Fibroblast of upper back skin (primary cell): ENCODE data around the gene CFC1B.
"Not testable (repeated sequence)": the region's sequence is repeated elsewhere in the genome, so short reads cannot be mapped to it uniquely, and the experiment has no call there.

Experiments
- DNase-seq: peaks from one replicate; pipeline ENCODE4 v3.0.0-alpha.2; 2013

The CFC1B gene

DNA sequence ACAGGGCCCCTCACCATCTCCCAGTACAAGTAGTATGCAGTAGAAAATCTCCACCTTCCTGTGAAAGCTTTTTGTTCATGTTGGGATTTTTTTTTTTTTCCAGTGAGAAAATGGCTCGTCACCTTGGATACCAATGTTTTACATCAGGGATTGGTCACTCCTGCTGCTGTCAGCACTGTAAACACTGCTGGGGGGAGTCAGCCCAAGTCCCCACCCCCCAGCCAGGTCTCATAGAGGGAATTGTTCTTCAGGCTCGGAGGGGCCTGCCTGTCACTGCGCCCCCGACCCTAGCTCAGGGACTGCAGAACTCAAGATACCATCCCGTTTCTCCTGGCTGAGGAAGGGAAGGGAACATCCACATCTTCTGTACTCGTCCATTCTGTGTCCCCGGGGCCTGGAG is at the start of gene CFC1B:
CFC1B (plus strand) TSS at position 231 of the 400 bp plus-strand sequence. CDS start 263 bp downstream, outside the sequence.
- DNase-seq, result not testable (repeated sequence)

DNA sequence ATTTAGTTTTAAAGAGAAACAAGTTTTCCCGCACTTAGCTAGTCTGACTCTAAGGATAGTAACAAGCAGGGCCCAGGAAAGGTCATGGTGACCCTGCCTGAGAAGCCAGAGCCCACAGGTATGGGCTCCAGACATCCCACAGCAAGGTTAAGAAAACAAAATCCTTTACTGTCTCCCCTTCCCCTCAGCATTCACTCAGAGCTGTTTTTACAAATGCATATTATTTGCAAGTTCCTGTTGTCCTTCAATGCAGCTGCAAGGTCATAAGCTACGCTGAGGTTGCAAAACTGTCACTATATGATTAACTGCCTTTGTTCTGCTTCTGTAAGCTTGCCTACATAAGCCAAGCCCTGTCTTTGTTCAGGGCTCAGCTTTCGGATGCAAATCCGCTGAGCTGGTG is 29.9 kb upstream of the CFC1B start:
- not testable (repeated sequence) for DNase-seq

DNA sequence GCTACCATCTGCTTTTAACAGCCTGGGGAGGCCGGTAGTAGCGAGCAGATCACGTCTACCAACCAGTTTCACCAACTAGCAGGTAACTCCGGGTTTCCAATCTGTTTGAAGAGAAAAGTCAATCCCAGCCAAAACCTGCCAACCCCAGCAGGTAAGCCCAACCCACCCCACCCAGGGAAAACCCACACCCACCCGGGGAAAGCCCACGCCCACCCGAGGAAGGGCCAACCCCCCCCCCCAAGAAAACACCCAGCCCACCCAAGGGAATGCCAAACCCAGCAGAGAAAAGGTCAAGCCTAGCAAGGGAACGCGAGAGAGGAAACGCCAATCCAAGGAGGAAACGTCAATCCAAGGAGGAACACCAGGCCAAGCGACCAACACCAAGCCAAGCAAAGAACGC is 11.8 kb upstream of the CFC1B start, which contains the start of gene POTEI:
POTEI (minus strand) TSS at position 101 of the 400 bp plus-strand sequence; CDS start at position 8, 93 bp downstream.
- DNase-seq, result not testable (repeated sequence)

DNA sequence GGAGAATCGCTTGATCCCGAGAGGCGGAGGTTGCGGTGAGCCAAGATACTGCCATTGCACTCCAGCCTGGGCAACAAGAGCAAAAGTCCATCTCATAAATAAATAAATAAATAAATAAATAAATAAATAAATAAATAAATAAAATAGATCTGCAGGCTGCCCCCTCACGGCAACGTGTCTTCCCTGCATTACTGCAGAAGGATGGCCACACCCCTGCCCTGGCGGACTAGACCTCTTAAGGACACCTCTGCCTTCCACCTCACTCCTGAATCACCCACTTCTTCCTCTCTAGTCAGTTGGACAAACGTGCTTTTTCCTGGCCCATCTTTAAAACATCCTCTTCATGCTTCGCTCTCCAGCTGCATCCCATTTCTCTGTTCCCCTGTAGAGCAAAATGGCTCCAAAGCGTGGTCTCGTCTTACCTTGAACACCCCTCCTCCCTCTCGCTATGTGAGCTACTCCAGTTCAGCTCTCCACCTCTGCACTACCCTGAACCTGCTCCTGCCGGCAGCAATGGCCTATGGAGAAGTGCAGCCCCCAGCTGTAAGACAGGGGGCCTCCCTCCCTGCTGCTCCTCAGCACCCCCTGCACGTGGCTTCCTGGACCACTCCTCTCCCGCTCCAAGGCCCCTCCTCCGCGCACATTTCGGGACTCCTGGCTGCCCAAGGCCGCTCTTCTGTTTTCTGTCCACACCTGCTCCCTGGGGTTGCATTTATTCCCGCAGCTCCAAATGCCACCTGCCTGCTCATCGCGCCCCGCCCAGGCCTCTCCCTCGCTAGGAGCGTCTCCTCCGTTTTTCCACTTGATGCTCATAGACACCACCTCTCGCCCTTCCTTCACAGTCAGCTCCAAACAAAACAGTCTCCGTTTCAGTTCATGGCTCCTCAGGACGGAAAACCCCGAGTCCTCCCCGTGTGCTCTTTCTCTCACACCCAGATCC is 9.9 kb upstream of the CFC1B start:
- not testable (repeated sequence) for DNase-seq

DNA sequence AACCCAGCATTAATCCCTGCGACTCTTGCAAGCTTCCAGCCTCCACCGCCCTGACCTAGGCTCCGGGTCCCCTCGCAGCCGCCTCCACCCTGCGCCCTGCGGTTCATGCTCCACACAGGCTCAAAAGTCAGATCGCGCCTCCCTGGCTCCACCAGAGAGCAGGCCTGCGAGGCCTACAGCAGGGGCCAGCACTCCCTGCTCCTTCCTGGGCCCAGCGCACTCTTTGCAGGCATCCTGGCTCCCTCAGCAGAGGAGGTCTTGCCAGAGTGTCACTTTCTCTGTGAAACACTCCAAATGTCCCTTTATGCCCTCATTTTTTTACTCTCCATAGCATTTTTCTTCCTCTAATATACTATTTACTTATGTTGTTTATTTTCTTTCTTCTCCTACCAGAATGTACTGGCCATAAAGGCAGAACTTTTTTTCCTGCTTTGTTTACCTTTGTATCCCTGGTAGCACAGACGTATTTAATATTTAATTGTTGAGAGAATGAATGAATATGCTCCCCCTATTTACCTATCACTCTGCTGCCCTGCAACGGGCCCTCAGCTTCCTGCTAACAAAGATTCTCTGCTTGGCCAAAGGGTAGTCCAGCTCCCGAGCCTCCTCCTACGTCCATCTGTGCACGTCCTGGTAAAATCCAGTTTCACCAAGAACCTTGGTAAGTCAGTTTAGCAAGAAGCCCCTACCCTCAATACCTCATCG is 9.1 kb upstream of the CFC1B start:
- DNase-seq, result not testable (repeated sequence)

DNA sequence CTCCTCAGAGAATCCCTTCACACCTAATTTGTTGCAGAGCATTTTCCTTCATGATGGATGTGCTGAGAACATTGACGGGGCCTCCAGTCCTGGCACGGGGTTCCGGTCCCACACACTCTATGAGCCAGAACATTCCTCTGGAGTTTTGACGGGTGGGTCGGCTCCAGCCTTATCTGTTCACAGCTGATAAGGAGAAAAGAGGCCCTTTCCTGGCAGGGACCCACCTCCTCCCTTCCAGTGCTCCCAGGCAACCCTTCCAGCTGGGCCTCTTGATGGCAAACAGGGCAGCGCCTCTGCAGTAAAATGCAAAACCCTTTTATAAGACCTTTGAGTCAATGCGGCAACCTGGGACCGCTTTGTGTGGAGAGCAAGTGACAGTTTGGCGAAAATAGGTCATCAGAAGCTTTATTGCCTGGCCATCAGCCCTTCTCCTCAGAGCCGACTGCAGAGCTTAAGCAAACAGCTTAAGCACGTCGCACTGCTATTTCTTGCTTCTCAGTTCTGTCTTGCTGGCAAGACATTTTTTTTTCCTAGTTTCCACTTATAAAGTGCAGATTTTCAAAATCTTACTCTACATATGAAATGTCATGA is 2.4 kb upstream of the CFC1B start:
- DNase-seq, result not testable (repeated sequence)

DNA sequence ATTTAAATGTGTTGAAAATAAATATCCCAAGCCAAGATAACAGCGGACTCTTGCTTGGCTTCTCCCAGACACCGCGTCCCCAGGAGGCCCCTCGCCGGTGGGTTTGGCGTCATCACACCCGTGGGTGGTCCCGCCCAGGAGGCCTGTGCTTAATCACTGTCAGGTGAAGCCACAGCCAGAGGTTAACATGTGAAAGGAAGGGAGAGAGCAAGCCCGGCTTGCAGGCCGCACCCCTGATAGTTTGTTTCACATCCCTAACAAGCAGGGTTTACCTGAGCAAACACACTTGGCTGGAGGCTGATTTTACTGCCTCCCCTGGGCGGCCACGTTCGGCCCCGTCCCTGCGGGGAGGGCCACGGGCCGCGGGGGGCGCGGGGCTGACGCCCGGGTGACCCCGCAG is 1.4 kb downstream of the CFC1B start:
- not testable (repeated sequence) for DNase-seq

DNA sequence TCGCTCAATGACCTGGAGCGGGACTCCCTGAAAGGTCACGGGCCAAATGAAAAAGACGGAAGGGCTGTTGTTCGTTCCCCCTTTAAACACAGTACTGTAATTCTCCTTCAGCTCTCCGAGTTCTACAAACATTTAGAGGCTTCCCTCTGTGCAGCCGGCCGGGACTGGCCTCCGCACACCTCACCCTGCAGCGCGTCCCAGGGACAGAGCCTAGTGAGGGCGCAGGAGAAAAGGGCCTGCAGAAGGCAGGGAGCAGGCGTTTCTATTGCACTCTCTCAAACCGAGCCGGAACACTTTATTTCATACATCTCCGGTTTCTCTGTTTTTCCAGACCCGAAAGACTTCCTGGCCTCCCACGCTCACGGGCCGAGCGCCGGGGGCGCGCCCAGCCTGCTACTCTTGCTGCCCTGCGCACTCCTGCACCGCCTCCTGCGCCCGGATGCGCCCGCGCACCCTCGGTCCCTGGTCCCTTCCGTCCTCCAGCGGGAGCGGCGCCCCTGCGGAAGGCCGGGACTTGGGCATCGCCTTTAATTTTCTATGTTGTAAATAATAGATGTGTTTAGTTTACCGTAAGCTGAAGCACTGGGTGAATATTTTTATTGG is 6.4 kb downstream of the CFC1B start:
- not testable (repeated sequence) for DNase-seq

DNA sequence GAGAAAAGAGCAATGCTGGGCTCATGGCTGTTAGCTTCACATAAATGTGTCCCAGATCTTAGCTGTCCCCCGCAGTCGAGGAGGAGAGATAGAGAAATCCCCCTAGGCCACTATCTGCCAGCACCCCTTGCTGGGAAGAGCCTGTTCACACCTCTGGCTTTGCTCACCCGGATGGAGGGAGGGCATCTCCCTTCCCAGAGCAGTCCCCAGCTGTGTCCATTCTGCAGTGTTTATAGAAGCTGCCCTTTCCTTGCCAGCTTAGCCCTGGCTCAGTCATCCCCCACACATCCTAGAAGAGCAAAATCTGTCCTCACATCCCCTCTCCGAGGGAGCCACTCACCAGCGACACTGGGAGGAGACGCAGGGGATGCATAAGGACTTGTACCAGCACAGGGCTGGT is 8.5 kb downstream of the CFC1B start:
- not testable (repeated sequence) for DNase-seq

DNA sequence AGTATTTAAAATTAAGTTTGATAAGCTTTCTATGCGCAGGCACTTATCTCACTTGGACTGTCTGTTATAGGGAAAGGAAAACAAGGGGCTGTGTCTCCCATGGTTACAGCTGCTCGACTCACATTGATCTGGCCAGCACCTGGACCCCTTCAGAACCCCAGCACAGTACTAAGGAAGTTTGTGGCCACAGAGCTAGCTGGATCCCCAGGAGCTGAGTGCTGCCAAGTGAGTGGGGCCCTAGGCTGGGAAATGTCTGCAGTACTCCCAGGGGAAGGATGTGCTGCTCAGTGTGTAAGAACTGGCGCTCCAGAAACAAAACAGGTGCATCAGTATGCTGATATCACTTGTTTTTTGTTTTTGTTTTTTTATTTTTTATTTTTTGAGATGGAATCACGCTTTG is 9.2 kb downstream of the CFC1B start:
- DNase-seq, result not testable (repeated sequence)

DNA sequence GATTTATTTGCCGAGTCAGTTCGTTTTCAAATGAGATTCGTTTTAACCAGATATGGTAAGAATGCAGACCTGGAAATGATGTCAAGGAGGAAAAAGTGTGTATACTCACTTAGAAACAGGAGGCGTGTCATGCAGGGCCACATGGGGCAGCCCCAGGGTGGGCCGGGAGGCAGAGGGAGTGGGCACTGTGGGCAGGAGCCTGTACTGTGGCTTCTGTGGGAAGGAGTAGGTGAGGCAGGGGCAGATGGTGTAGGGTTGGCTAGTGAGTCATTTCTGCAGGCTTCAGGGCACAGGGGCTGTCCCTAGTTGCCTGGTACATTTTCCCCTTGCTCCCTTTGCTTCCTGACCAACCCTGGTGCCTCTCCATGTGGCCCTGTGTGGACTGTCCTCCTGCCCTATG is 10.2 kb downstream of the CFC1B start:
- not testable (repeated sequence) for DNase-seq

DNA sequence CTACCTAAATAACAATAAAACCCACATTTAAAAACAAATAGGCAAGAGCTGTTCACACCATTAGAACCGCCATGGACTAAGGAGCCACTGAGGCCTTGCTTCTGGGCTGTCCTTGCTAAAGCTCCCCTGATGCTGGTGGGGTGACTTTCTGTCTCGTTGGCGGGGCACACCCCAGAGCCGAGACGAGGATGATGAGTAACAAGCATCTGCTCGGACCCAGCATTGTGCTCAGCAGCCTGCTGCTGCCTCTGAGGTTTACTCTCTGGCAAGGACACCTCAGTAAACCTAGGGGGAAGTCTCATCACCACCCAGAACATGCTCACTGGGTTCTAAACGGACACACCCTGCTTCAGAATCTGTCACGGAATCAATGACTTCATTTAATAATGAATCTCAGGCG is 10.7 kb downstream of the CFC1B start:
- DNase-seq, result not testable (repeated sequence)

DNA sequence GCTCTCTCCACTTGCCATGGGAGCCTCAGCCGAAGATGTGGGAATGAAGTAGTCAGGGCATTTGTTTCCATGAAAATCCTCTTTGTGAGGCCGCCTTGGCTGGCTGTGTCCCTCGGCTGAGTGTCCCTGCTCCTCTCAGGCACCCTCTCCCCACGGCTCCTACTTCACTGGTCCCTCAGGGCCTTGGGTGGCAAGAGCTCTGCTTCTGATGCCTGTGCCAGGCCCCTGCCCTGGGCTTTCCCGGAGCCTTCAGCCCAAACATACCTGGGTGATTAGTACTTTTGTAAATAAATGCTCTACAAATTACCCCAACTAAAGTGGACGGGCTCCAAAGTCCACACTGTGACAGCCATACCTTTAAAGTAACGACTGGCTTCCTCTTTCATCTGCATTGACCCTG is 15.6 kb downstream of the CFC1B start:
- DNase-seq, result not testable (repeated sequence)

DNA sequence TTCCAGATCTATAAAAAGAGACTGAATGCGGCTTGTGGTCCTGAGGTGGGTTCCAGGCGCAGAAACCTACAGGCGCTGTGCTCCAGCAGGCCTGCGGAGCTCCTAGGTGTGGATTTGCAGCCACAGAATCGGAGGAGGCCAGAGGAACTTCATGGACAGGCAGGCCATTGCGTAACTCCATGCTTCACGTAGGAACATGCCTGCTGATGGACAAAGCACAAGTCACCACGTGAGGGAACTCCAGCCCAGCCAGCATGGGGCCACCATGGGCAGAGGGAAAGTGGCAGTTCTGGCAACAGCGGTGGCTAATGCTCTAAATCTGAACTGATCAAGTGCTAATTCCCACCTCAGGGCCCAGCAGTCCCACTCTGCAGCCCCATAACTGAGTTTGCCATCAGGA is 17.2 kb downstream of the CFC1B start:
- DNase-seq, result not testable (repeated sequence)

DNA sequence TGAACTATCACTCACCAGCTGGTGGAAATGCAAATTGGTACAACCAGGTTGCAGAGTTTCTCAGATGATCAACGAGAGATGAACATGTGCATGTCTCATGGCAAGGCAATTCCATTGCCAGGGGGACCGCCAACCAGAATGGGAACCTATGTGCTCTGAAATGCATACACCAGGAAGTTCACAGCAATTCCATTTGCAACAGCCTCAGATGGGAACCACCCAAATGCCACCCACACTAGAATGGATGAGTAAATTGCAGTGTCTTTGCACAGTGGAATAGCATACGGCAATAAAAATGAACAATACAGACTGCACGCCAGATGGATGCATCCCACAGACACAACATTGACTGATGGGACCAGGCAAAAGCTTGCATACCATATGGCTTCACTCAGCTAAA is 21.8 kb downstream of the CFC1B start:
- DNase-seq, result not testable (repeated sequence)

DNA sequence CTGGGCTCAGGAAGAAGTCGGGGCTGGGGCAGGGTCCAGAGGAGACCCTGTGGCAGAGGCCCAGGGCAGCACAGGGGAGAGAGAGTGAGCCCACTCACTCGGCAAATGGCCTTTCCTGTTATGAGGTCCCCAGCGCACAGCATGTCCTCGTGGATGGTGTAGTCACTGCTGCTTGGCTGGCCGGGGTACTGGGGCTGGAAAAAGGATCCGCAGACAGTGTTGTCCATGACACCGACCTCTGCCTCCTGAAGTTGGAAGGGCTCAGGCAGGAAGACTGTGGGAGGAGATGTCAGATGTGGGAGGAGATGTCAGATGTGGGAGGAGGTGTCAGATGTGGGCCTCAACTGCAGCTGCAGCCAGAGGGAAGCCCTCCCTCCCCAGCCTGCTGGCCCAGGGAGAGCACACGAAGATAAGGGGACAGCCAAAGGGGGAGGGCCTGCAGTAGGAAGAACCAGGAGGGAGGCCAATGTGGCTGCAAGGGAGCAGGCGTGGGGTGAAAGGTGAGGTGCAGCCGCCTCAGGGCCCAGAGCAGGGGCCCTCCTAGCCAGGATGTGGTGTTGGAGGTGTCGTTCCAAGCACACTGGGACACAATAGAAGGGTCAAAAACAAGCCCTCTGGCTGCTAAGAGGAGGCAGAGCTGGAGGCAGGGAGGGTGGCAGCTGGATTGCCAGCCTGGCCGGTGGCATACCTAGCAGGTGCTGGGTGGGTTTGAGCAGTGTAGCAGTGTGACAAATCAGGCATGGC is 22.9 kb downstream of the CFC1B start:
- DNase-seq, result not testable (repeated sequence)

DNA sequence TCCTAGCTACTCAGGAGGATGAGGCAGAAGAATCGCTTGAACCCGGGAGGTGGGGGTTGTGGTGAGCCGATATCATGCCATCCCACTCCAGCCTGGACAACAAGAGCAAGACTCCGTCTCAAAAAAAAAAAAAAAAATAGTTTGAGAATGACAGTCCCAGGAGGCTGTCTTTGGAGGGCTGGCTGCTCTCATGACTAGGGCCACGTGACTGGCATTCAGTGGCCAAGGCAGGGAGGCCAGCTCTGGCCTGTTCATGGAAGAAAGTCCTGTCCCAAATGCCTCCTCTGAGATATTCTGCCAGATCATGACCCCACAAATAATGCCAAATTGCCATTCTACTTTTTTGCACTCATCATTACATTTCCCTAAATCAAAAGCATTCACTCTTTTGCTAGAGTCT is 24.0 kb downstream of the CFC1B start:
- not testable (repeated sequence) for DNase-seq

DNA sequence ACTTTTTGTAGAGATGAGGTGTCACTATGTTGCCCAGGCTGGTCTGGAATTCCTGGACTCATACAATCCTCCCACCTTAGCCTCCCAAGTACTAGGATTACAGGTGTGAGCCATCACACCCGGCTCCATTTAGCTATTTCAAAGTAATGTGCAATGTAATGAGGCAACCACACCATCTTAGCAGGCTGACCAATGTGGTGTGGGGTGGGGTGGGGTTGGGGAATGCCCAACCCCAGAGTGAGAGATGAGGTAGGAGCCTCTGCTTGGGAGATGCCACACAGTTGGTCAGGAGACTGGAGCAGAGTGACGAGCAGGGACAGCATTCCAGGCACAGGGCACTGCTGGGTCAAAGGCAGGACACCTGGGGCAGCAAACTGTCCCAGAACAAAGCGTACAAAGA is 27.4 kb downstream of the CFC1B start:
- DNase-seq, result not testable (repeated sequence)

DNA sequence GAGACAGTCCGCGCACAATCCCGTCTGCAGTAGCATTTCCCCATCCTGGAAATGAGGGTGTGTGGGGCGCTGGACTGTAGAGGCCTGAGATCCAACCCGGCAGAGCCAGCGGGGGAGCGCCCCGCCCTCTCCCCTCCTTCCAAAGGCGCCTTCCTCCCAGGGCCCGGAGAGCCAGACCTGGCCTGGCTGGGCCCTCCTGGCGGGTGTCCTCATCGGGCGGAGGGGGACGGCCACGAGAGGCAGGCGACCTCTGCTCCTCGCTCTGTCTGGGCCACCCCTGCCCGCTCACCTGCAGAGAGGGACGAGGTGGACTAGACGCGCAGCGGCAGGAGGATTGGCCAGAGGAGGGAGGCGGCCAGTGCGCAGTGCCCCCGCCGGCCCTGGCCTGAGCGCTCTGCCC is 28.5 kb downstream of the CFC1B start:
- not testable (repeated sequence) for DNase-seq

DNA sequence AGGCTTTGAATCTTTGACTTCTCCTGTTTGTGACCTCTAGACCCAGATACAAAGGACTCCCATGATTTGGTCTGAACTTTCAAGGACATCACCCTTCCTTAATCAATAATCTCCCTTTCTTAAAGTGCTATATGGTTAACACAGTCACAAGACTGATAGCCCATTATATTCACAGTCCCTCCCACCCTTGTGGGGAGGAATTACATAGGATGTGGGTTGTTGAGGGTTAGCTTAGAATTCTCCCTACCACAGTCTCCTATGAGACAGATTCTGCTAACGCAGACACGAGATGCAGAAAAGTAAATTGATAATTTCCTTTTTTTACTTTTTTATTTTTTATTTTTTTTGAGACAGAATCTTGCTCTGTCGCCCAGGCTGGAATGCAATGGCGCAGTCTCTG is 33.2 kb downstream of the CFC1B start:
- not testable (repeated sequence) for DNase-seq

DNA sequence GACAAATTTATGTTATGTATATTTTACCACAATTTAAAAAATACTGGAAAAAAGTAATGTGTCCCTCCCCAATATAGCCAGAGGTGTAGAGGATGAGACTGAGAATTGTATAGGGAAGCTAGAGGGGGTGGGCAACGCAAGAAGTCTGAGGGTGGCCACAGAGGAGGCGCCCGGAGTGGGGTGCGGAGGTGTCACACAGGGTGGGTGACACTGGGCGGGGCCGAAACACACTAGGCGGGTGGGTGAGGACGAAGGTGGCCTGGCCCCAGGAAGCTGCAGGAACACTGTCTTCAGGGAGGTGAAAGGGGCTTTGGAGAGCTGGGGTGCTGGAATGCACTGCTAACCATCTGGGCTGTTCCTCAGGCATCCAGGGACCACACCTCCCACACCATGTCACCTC is 35.4 kb downstream of the CFC1B start:
- not testable (repeated sequence) for DNase-seq

DNA sequence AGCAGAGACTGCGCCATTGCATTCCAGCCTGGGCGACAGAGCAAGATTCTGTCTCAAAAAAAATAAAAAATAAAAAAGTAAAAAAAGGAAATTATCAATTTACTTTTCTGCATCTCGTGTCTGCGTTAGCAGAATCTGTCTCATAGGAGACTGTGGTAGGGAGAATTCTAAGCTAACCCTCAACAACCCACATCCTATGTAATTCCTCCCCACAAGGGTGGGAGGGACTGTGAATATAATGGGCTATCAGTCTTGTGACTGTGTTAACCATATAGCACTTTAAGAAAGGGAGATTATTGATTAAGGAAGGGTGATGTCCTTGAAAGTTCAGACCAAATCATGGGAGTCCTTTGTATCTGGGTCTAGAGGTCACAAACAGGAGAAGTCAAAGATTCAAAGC is 45.1 kb downstream of the CFC1B start:
- not testable (repeated sequence) for DNase-seq
